ENCODE measurements around the gene WFDC5.

GRCh38 chr20:45066372-45066771 lies 48.6 kb downstream of the WFDC5 start:
- TF ChIP-seq CTCF (IDR thresholded peaks at IDR 0.05): no peak
- TF ChIP-seq ZFX (IDR thresholded peaks at IDR 0.05; ENCODE audit: borderline replicate concordance): no peak
